GF-D8 (cell line): ENCODE data around the gene GPR107.

Experiments used
- DNase-seq: peaks from one replicate; lab custom pipeline; 2025; lab: John Stamatoyannopoulos, UW

Gene GPR107

GRCh38 chr9:130137081-130137640, 83.5 kb downstream of the GPR107 start:
- DNase-seq = no peak

DNA sequence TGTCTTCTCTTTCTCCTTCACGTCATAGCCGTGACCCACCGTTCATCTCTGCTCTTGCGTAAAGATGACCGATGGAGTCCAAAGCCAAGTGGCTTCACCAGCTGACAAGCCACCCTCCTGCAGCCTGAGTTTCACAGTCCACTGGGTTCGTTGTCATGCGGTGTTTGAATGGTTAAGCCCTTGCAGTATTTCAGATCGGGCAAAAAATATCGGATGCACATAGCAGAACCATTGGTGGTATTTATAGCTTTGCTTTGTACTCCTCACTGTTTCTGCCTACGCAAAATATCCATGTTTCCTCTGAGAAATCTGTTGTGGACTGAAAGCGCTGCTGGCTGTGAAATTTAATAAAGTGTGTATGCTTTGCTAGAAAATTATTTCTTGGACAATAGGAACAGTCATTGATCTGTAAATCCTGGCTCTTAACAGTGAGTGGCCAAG, 84.0 kb downstream of the GPR107 start:
- no peak for DNase-seq

GRCh38 chr9:130138171-130138653, 84.5 kb downstream of the GPR107 start:
- DNase-seq = no peak

DNA sequence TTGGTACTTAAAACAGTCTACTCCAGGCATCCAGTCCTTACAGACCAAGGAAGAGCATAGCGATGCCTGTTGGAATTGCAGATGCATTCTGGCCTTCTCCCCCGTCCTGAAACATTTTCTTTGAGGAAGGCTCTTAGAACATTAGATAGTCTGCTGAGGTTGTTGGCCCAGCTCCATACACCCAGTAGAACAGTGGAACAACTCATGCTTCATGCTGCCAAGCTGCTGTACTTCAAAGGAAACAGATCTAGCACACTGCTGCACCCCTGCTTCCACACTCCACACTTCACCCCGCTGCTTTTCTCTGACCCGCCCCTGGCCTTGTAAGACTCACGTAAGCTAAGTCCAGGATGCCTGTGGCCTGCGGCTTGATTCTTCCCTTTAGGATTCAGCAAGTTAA, 85.1 kb downstream of the GPR107 start:
- no peak for DNase-seq

DNA sequence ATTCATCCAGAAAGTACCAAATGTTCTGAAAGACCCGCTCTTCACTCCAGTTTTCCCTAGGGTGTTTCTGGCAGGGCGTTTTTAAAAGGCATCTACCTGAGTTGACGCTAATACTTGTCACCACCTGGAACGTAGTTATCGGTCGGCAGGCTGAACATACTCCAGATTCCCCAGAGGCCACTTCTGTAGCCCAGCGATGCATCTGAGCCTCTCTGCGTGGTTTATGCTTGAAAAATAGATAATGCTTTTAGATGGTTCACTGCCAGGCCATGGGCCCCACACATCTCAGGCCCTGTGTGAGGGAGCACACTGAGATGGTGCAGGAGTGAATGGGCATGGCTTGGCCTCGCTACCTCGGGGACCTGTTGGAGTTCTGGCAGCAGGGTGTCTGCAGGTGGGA, 85.5 kb downstream of the GPR107 start:
- no peak for DNase-seq

DNA sequence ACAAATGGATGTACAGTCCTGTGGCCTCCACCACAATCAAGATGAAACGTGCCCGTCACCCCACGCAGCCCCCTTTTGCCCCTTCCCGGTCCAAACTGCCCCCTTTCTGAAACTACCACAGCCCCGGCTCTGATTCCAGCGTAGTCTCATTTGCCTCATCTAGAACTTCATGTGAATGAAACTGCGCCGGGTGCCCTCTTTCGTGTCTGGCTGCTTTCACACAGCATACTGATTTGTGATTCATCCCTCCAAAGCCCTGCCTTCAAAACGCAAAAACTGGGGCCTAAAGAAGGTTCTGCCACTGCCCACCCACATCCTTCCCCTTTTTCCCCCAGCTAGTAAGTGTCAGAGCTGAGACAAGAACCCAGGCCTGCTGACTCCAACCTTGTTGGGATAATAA, 87.0 kb downstream of the GPR107 start:
- no peak for DNase-seq

DNA sequence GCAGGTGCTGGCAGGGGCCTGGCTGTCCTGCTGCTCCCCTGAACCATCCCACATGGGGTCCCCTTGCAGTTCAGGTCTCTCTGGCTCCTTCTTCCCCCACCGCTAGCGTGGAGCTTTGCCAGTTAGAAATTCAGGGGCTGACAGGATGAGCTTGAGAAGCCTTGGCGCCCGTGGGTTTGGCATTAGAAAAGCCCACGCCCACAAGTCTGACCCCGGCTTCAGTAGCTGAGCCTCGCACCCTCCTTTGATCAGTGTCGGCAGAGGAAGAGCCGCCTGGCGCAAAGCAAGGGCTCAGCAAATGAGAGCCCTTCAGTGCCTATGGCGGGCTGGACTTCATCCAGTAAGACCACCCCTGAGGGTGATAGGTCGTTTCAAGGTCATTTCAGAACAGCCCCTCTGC, 88.3 kb downstream of the GPR107 start:
- DNase-seq = no peak

DNA sequence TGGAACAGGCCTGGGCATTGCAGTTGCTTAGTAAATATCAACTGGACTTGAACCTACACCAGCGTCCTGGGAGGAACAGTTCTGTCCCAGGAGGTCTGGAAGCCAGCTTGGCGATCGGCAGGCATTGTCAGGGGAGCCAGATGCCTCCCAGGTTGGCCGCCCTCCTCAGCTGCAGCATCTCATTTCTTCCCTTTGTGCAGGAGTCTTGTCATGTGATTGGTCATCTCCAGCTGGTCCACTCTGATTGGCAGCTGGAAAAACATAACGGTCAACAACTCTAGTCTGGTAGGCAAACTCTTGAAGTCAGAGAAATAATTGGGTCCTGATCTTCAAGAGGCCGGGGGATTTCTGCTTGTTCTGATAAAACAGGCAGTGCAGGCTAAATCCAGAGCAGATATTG, 88.9 kb downstream of the GPR107 start:
- DNase-seq = no peak

DNA sequence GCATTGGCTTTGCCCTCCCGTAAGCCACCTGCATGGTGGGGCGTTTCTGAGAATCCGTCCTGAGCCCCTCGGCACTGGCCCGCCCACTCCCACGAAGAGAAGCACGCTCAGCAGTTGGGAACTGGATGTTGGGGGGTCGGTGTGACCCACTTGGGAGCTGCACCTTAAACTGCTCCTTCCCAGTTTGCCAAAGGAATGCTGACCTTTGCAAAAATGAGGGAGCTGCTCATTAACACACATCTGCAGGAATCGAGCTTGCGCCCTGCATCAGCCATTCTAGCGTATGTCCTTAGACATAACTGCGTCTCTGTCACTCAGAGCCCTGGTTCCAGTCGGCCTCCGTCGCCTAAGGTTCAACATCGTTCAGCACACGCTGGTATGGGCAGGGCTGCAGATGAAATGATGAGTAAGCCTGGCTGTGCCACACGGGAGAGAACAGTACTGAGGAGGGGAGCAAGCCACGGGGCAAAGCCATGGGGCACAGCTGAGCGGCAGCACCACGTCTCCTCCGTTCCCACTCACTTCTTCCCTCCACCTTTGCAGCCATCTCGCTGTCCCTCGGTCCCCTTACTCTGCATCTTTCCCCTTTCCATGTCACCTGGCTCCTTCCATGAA, 89.7 kb downstream of the GPR107 start:
- DNase-seq = no peak

DNA sequence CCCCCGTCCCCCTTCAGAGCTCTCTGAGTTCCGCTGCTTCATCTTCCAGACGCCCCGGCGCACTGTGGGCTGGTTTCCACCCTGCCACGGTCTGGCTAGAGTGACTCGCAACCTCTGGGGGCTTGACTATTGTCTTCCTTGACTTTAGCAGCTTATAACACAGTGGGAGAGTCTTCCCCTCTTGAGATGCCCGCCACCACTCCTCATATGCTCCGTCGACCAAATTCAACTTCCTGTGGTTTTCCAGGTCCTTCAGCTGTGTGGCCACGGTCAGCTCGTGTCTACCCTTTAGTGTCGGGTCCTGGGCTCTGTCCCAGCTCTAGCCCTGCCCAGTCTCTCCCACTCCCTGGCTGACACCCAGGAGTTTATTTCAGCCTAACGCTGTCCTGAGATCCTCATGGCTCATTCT, 90.3 kb downstream of the GPR107 start:
- DNase-seq = no peak

DNA sequence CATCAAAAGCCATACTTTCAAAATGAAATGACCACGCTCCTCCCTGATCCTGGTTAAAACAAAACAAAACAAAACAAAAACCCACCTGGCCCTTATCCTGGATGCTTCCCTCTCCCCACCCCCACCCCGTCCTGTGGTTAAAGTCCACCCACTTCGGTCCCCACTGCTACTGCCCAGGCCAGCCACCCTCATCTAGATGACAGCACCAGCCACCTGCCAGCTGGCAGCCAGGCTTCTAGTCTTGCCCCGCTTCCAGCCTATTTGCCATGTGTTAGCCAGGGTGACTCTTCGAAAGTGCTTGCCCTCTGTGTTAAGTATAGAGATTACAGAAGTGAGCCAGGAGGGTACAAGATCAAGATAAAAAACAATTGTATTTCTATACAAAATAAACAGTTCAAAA, 91.0 kb downstream of the GPR107 start:
- no peak for DNase-seq

DNA sequence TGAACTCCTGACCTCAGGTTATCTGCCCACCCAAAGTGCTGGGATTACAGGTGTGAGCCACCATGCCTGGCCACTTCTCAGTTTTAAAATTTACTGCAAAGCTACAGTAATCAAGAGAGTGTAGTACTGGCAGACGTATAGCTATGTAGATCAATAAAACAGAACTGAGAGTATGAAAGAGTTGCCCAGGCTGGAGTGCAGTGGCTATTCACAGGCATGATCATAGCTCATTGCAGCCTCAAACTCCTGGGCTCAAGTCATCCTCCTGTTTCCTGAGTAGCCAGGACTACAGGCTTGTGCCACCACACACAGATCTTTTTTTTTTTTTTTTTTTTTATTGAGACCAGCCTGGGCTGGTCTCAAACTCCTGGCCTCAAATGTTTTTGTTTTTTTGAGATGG, 92.0 kb downstream of the GPR107 start:
- DNase-seq = no peak

GRCh38 chr9:130147198-130147597, 93.5 kb downstream of the GPR107 start:
- no peak for DNase-seq

GRCh38 chr9:130147910-130148309, 94.2 kb downstream of the GPR107 start:
- no peak for DNase-seq

DNA sequence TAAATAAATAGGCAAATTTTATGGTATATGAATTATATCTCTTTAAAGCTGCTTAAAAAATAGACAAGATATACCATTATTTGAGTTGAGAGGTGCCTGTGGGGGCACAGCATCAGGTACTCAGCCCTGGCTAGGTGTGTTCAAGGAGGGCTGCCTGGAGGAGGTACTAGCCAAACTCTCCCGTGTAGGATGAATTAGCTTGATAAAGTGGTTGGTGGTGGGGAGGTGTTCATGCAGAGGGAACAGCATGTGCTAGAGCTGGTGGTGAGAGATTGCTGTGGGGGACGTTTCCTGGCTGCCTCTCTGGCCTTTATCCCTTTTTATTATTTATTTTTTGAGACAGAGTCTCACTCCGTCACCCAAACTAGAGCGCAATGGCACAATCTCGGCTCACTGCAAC, 95.3 kb downstream of the GPR107 start:
- no peak for DNase-seq

- DNase-seq = no peak
These were observed 96.1 kb downstream of the GPR107 start for GRCh38 chr9:130149654-130150286.

GRCh38 chr9:130150779-130151382, 97.2 kb downstream of the GPR107 start:
- DNase-seq = no peak

GRCh38 chr9:130154816-130155215, 101.1 kb downstream of the GPR107 start:
- no peak for DNase-seq

GRCh38 chr9:130155647-130156046, 101.9 kb downstream of the GPR107 start:
- no peak for DNase-seq

DNA sequence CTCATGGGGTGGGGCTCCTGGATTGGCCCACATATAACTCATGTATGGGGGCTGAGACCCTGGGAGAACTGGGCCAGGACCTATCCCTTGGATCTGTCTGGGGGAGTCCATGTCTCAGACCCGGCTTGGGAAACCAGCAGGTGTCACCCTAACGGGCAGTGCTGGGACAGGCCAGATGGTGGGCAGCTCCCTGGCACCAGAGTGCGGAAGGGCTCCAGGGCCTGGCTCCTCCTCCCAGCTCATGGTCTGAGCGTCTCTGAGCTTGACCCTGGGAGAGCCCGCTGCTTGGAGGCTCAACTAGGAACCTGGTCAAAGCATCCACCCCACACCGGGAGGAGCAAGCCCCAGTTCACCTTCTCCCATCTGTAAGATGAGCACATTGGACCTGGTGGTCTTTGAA, 103.0 kb downstream of the GPR107 start:
- DNase-seq = no peak

DNA sequence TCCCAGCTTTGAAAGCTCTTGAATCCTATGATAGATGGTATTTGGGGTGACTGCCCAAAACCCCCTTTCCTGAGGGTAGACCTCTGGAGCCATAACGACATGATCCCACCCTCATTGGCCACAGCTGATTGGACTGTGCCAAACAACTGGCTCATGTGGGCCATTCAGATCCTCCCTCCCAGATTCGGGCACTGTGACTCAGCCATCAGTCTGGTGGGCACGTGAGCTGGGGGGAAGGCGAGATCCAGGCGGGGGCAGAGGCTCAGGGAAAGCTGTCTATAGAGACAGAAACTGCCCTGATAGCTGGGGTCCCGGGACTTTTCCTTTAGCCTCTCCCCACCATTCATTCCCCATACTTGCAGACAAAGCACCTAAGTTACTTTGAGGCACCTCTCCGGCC, 103.4 kb downstream of the GPR107 start:
- no peak for DNase-seq

GRCh38 chr9:130158001-130158400, 104.3 kb downstream of the GPR107 start:
- DNase-seq = no peak

DNA sequence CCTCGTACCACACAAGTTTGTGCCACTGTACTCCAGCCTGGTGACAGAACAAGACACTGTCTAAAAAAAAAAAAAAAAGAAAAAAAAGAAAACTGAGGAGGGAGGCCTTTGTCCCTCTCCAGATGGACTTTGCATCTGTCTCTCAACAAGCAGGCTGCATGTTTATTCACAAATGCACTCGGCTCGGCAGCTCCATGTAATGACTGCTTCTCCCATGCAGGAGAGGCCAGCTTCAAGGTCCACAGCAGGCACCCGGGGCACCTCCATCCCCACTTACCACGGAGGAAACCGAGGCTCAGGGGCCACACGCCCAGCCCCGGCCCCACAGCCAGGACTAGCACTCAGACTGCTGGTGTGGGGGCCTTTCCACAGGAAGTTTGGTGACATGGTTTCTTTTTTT, 105.4 kb downstream of the GPR107 start:
- DNase-seq = no peak
